ENCODE measurements around the gene PDK4. TPM values are rescaled to one million over a fixed set of nuclear protein-coding genes. Genes with fewer than 3 reads are reported as not detected.
"Not testable (repeated sequence)": the region's sequence is repeated elsewhere in the genome, so short reads cannot be mapped to it uniquely, and the experiment has no call there.

Gene PDK4
- total and polyA plus RNA-seq, 7 donors: 174 to 3,046 (median 2,751) TPM

DNA sequence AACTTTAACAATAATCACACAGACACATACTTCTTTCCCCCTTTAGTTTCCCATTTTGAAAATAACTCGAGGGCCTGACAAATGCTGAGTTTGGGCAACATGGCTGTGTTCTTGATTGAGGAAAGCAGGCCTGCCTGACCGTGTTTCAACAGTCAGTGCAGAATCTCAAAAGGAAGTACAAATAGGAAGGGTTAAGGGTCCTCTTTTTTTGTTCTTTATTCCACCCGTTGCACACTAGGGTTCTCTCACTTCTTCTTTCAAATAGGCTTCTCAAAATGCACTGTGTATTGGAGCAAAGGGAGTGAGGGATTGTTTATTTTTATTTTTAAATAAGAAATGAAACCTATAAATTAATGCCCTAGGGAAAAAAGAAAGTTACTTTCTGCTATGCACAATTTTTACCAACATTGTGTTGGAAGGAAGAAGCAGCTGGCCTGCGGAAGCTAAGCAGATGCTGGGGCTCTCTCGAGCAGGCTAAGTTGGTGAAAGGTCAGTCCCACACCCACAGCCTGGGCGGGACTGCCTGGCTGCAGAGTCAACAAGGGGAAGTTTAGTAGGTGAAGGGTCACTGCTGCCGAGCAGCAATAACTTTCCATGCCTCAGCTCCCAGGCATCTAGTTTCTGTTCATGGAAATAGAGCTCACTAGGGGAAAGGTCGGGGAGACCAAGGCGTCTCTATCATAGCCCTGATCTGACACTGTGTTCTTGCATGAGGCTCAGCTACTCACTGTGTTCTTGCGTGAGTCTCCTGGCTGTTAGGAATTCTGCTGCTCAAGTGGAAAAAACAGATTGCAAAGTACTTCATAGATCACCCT lies 12.2 kb upstream of the PDK4 start:
- TF ChIP-seq CTCF (IDR thresholded peaks at IDR 0.05): no peak
- H3K4me3 ChIP-seq: peak overlapping the region; percentile 40
- intact Hi-C loops (cut with DNase I): loop anchor here in 1 of 2 donors (5.0 kb wide), 1 partner anchor 74 kb away; no protein-coding TSS in a partner anchor
- ATAC-seq: peak; percentile 96 to 98 (median 98)
- H3K36me3 ChIP-seq (ENCODE audit: insufficient read depth in 1 of 2, low read depth in 1 of 2): no peaks in the 10 kb centered on the region
- peaks cover 24% of the 10 kb centered on the region for H3K4me1 ChIP-seq
- peak overlapping the region; percentile 88 for H3K27ac ChIP-seq
- H3K9me3 ChIP-seq: no peaks in the 10 kb centered on the region
- WGBS, 3 donors: 1 to 5% (median 1%) methylated on average over 10 of the region's 10 CpGs
- no peaks in the 10 kb centered on the region for H3K27me3 ChIP-seq (ENCODE audit: insufficient read depth in 3 of 3, low read length in 2 of 3)
- peak; percentile 93 to 96 for DNase-seq

- Histone ChIP-seq H3K4me1 (peaks cover 24% of the 10 kb centered on the region), H3K4me3 (peak overlapping the region; percentile 40), H3K36me3 (ENCODE audit: insufficient read depth in 1 of 2, low read depth in 1 of 2) (no peaks in the 10 kb centered on the region), H3K27ac (peak overlapping the region; percentile 88), H3K9me3 (no peaks in the 10 kb centered on the region), H3K27me3 (ENCODE audit: insufficient read depth in 3 of 3, low read length in 2 of 3) (no peaks in the 10 kb centered on the region)
- ATAC-seq: peak in 1 of 4 donors; percentile 4
- intact Hi-C loops (cut with DNase I): loop anchor here in 1 of 2 donors (5.0 kb wide), 1 partner anchor 75 kb away; no protein-coding TSS in a partner anchor
- no peak for TF ChIP-seq CTCF (IDR thresholded peaks at IDR 0.05)
- DNase-seq: peak; percentile 72 to 79
- 28 to 33% (median 29%) methylated on average over 3 of the region's 3 CpGs for WGBS, 3 donors
Observed at GRCh38 chr7:95607561-95607960, 11.2 kb upstream of the PDK4 start.

DNA sequence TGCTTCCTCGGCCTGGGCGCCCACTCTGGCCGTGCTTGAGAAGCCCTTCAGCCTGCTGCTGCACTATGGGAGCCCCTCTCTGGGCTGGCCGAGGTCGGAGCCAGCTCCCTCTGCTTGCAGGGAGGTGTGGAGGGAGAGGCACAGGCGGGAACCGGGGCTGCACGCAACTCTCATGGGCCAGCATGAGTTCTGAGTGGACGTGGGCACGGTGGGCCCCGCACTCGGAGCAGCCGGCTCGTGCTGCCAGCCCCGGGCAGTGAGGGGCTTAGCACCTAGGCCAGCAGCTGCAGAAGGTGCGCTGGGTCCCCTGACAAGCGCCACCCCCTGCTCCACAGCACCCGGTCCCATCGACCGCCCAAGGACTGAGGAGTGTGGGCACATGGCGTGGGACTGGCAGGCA lies 9.0 kb upstream of the PDK4 start:
- Histone ChIP-seq H3K36me3 (ENCODE audit: insufficient read depth in 1 of 2, low read depth in 1 of 2) (no peaks in the 10 kb centered on the region), H3K4me1 (peaks cover 24% of the 10 kb centered on the region), H3K4me3 (no peak overlapping the region), H3K27ac (no peak overlapping the region), H3K27me3 (ENCODE audit: insufficient read depth in 3 of 3, low read length in 2 of 3) (no peaks in the 10 kb centered on the region), H3K9me3 (no peaks in the 10 kb centered on the region)
- DNase-seq (peak in 1 of 2 donors; percentile 56), ATAC-seq (no peak)
- intact Hi-C loops (cut with DNase I): loop anchor here in 1 of 2 donors (5.0 kb wide), 1 partner anchor 77 kb away; no protein-coding TSS in a partner anchor
- no peak for TF ChIP-seq CTCF (IDR thresholded peaks at IDR 0.05)
- 94 to 98% (median 97%) methylated on average over 21 of the region's 21 CpGs for WGBS, 3 donors

- not testable (repeated sequence) for H3K27ac ChIP-seq; DNase-seq; H3K36me3 ChIP-seq (ENCODE audit: insufficient read depth in 1 of 2, low read depth in 1 of 2); H3K9me3 ChIP-seq; H3K27me3 ChIP-seq (ENCODE audit: insufficient read depth in 3 of 3, low read length in 2 of 3); ATAC-seq; H3K4me3 ChIP-seq
- intact Hi-C loops (cut with DNase I): loop anchor here in 1 of 2 donors (5.0 kb wide), 1 partner anchor 77 kb away; no protein-coding TSS in a partner anchor
- 90 to 95% (median 93%) methylated on average over 3 of the region's 3 CpGs for WGBS, 3 donors
- H3K4me1 ChIP-seq: peaks cover 22% of the 10 kb centered on the region
Observed at GRCh38 chr7:95604811-95605210, 8.5 kb upstream of the PDK4 start.

DNA sequence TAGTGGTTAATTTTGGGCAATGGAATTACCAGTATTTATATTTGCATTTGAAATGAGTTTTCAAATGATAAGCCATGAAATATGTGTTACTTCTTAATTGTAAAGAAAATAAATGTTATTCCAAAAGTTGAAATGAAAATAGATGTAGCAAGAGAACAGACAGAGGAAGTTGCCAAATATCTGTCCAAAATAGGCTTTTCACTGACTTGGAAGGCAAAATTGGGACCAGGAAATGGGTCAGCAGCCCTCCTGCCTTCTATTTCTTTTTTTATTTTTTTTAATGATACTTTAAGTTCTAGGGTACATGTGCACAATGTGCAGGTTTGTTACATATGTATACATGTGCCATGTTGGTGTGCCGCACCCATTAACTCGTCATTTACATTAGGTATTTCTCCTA lies 8.1 kb upstream of the PDK4 start:
- WGBS, 3 donors: 93 to 97% (median 96%) methylated on average over 2 of the region's 2 CpGs
- ATAC-seq: not testable (repeated sequence)

More for the DNA sequence above, 8.1 kb upstream of the PDK4 start:
- H3K9me3 ChIP-seq; DNase-seq; H3K36me3 ChIP-seq (ENCODE audit: insufficient read depth in 1 of 2, low read depth in 1 of 2); H3K27me3 ChIP-seq (ENCODE audit: insufficient read depth in 3 of 3, low read length in 2 of 3); intact Hi-C loops (cut with DNase I); H3K27ac ChIP-seq; H3K4me3 ChIP-seq: not testable (repeated sequence)
- peaks cover 18% of the 10 kb centered on the region for H3K4me1 ChIP-seq

Data from psoas muscle (tissue), 8 donors.